ENCODE data around the gene OARD1. TPM values are rescaled to one million over a fixed set of nuclear protein-coding genes. Genes with fewer than 3 reads are reported as not detected.
"Not testable (repeated sequence)": the region's sequence is repeated elsewhere in the genome, so short reads cannot be mapped to it uniquely, and the experiment has no call there.

The OARD1 gene
- total RNA-seq, 4 donors from 2014 or later, result 11.9 to 19.4 (median 16.5) TPM

GRCh38 chr6:41021832-41022231, 50.3 kb downstream of the OARD1 start:
- 87% methylated on average over 3 of the region's 3 CpGs for WGBS
- intact Hi-C loops (cut with DNase I), result loop anchor here (10.0 kb wide), 2 partner anchors 1037 to 1677 kb away; no protein-coding TSS in a partner anchor
- H3K4me3 ChIP-seq, result no peak overlapping the region
- no peaks in the 10 kb centered on the region for H3K27me3 ChIP-seq
- no peaks in the 10 kb centered on the region for H3K9me3 ChIP-seq
- DNase-seq (ENCODE audit: extremely low spot score), result no peak
- H3K27ac ChIP-seq (replicated peaks in 1 of 4), result no peak overlapping the region
- TF ChIP-seq POLR2AphosphoS5 (IDR thresholded peaks at IDR 0.05), result no peak
- no peak for TF ChIP-seq CTCF (IDR thresholded peaks at IDR 0.05)
- TF ChIP-seq POLR2A (IDR thresholded peaks at IDR 0.05; ENCODE audit: low read depth), result no peak
- TF ChIP-seq EP300 (IDR thresholded peaks at IDR 0.05), result no peak
- no peaks in the 10 kb centered on the region for H3K36me3 ChIP-seq
- peaks cover 0 to 4% (median 0%) of the 10 kb centered on the region in 4 donors for H3K4me1 ChIP-seq

DNA sequence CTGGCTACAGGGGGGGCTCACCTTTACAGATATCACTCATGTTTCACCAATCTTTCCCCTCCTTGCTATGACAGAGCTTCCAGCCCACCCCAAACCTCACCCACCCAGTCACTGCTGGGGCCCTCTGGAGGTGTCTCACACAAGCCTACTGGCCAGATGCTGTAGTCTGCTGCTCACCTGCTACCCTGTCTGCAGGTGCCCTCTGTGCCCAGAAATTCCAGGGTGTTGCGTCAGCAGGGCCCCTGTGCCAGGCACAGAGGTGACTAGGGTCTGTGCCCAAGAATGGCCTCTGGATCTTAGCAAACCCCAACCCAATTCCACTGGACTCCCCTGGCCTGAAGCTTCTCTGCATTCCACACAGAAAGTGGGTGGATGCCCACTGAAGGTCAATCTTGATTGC, 54.5 kb downstream of the OARD1 start:
- Histone ChIP-seq H3K27ac (replicated peaks in 1 of 4) (no peak overlapping the region), H3K4me1 (peaks cover 0 to 4% (median 0%) of the 10 kb centered on the region in 4 donors), H3K4me3 (no peak overlapping the region), H3K36me3 (no peaks in the 10 kb centered on the region), H3K9me3 (no peaks in the 10 kb centered on the region), H3K27me3 (no peaks in the 10 kb centered on the region)
- TF ChIP-seq POLR2AphosphoS5 (IDR thresholded peaks at IDR 0.05), result no peak
- no peak for TF ChIP-seq CTCF (IDR thresholded peaks at IDR 0.05)
- no peak for TF ChIP-seq EP300 (IDR thresholded peaks at IDR 0.05)
- TF ChIP-seq POLR2A (IDR thresholded peaks at IDR 0.05; ENCODE audit: low read depth), result no peak
- no peak for DNase-seq (ENCODE audit: extremely low spot score)
- intact Hi-C loops (cut with DNase I), result no loop called here
- WGBS, result no CpG with 5 or more reads among the region's 1 CpG

DNA sequence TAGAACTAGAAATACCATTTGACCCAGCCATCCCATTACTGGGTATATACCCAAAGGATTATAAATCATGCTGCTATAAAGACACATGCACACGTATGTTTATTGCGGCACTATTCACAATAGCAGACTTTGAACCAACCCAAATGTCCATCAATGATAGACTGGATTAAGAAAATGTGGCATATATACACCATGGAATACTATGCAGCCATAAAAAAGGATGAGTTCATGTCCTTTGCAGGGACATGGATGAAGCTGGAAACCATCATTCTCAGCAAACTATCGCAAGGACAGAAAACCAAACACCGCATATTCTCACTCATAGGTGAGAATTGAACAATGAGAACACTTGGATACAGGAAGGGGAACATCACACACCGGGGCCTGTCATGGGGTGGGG, 56.3 kb downstream of the OARD1 start:
- intact Hi-C loops (cut with DNase I); DNase-seq (ENCODE audit: extremely low spot score); H3K27ac ChIP-seq (replicated peaks in 1 of 4); H3K4me3 ChIP-seq; H3K36me3 ChIP-seq; H3K4me1 ChIP-seq; H3K27me3 ChIP-seq; H3K9me3 ChIP-seq: not testable (repeated sequence)
- 98% methylated on average over 5 of the region's 5 CpGs for WGBS

- no peaks in the 10 kb centered on the region for H3K27me3 ChIP-seq
- H3K27ac ChIP-seq (replicated peaks in 1 of 4), result no peak overlapping the region
- H3K4me3 ChIP-seq, result no peak overlapping the region
- no peaks in the 10 kb centered on the region for H3K4me1 ChIP-seq
- no peaks in the 10 kb centered on the region for H3K9me3 ChIP-seq
- no peak for TF ChIP-seq CTCF (IDR thresholded peaks at IDR 0.05)
- no peak for TF ChIP-seq POLR2A (IDR thresholded peaks at IDR 0.05; ENCODE audit: low read depth)
- TF ChIP-seq EP300 (IDR thresholded peaks at IDR 0.05), result no peak
- TF ChIP-seq POLR2AphosphoS5 (IDR thresholded peaks at IDR 0.05), result no peak
- no peak for DNase-seq (ENCODE audit: extremely low spot score)
- intact Hi-C loops (cut with DNase I), result no loop called here
- WGBS, result 92% methylated on average over 4 of the region's 4 CpGs
- H3K36me3 ChIP-seq, result no peaks in the 10 kb centered on the region
These were observed 57.4 kb downstream of the OARD1 start for GRCh38 chr6:41014780-41015179.

Other genes with a start within 250 kb of the OARD1 start
- under 1 TPM; 0.33 to 0.83 (median 0.60) TPM for gene UNC5CL, start 33.1 kb downstream of the OARD1 start, total RNA-seq
- gene TSPO2, start 29.9 kb downstream of the OARD1 start, total RNA-seq, result not detected
- 1 to 10 TPM in 1 of 4 donors, under 1 TPM in 2, not detected in 1; 0.50 to 1.0 (median 0.97) TPM for gene APOBEC2, start 19.2 kb downstream of the OARD1 start, total RNA-seq
- 10 to 100 TPM in 3 of 4 donors, 1 to 10 TPM in 1; 9.1 to 11.4 (median 10.5) TPM for gene NFYA, start 618 bp upstream of the OARD1 start, total RNA-seq
- gene TREML1, start 82.0 kb upstream of the OARD1 start, total RNA-seq, result under 1 TPM in 1 of 4 donors, not detected in 3; 0.32 TPM
- 1 to 10 TPM; 1.6 to 1.8 (median 1.6) TPM for gene TREM2, start 90.8 kb upstream of the OARD1 start, total RNA-seq
- gene TREML2, start 128.8 kb upstream of the OARD1 start, total RNA-seq, result under 1 TPM in 1 of 4 donors, not detected in 3; 0.66 TPM
- gene TREML4, start 156.0 kb upstream of the OARD1 start, total RNA-seq, result not detected
- 1 to 10 TPM; 1.1 to 9.3 (median 1.2) TPM for gene TREM1, start 214.3 kb upstream of the OARD1 start, total RNA-seq

All from esophagus muscularis mucosa (tissue), 4 donors.